Fibroblast of villous mesenchyme (primary cell): ENCODE results near the gene ADAP2. TPM values are rescaled to one million over a fixed set of nuclear protein-coding genes. Genes with fewer than 3 reads are reported as not detected.

Experiments
- DNase-seq: peaks from one replicate; pipeline ENCODE4 v3.0.0-alpha.2; 2010; ENCODE audit warnings: low read depth
- H3K4me3 ChIP-seq: 2 replicates; pipeline ENCODE4 v1.5.1; 2011; ENCODE audit warnings: low read depth, mild to moderate bottlenecking, low read length
- CTCF ChIP-seq: IDR thresholded peaks from 2 replicates; pipeline ENCODE4 v1.5.1; 2012; ENCODE audit warnings: low read depth, mild to moderate bottlenecking, low read length; ENCODE audit not compliant: insufficient read depth
- total RNA-seq: library from RNA; depleted of rRNA; stranded (reverse); fragments of >200 nt; gene quantifications from 2 replicates; pipeline ENCODE4 v1.2.3, GENCODE V29; 2012

The ADAP2 gene
- 3.0 and 4.2 TPM in 2 replicates for total RNA-seq

GRCh38 chr17:30921544-30922196, at the start of gene ADAP2:
TSS of gene ADAP2 (plus strand) at chr17:30921945. CDS start at chr17:30922015, 70 bp downstream.
- H3K4me3 ChIP-seq: peak within 1 kb of the TSS; percentile 50
- DNase-seq: no peak
- no peak for TF ChIP-seq CTCF

- TF ChIP-seq CTCF: no peak
- no peak for DNase-seq
- H3K4me3 ChIP-seq: no peak overlapping the region
These were observed 35.6 kb upstream of the ADAP2 start for GRCh38 chr17:30886187-30886586.

GRCh38 chr17:30894236-30894635, 27.5 kb upstream of the ADAP2 start:
- no peak for TF ChIP-seq CTCF
- H3K4me3 ChIP-seq: no peak overlapping the region
- no peak for DNase-seq

- no peak for TF ChIP-seq CTCF
- DNase-seq: no peak
These were observed 24.4 kb upstream of the ADAP2 start for GRCh38 chr17:30897311-30897710.

GRCh38 chr17:30905742-30906100, 16.0 kb upstream of the ADAP2 start:
- DNase-seq: no peak
- TF ChIP-seq CTCF: no peak
- H3K4me3 ChIP-seq: peak overlapping the region; percentile 71

More at GRCh38 chr17:30897311-30897710, 24.4 kb upstream of the ADAP2 start:
- no peak overlapping the region for H3K4me3 ChIP-seq

- peak; percentile 94 for DNase-seq
- peak within 1 kb of the TSS; percentile 71 for H3K4me3 ChIP-seq
- no peak for TF ChIP-seq CTCF
These were observed 15.4 kb upstream of the ADAP2 start, which contains the start of gene TEFM for GRCh38 chr17:30906101-30906911. TSS of gene TEFM (minus strand) at chr17:30906238. CDS start at chr17:30906198, 40 bp downstream.
